SK-N-SH (cell line): ENCODE data around the gene BMP2. TPM values are rescaled to one million over a fixed set of nuclear protein-coding genes. Genes with fewer than 3 reads are reported as not detected.

Experiments used
- CTCF ChIA-PET: fragments of 300-600, 350-600 bp; formaldehyde crosslinking; extraction: SDS; loops from one replicate; lab custom pipeline; 2021; lab: Yijun Ruan, JAX
- POLR2A ChIA-PET: fragments of 350-600 bp; sonication (Branson Sonifier 250); formaldehyde crosslinking; extraction: SDS; loops from one replicate; lab custom pipeline; 2020; ENCODE audit warnings: antibody characterized with exemption, inconsistent platforms; lab: Yijun Ruan, JAX
- DNase-seq: peaks from one replicate; pipeline ENCODE4 v3.0.0; 2012
- H2AFZ ChIP-seq: fragments of 200-600 bp; sonication (generic); 2 replicates; pipeline ENCODE4 v1.8.1; 2016; ENCODE audit warnings: antibody characterized with exemption, mild to moderate bottlenecking, low read depth
- H3F3A ChIP-seq: fragments of 200-600 bp; sonication (generic); replicated peaks from 2 replicates; pipeline ENCODE3; 2016; ENCODE audit warnings: antibody characterized with exemption, mild to moderate bottlenecking; ENCODE audit not compliant: insufficient read depth
- H3K27ac ChIP-seq, 2 experiments: fragments of 200-500 bp in 1 of 2; fragments of 200-600 bp in 1 of 2; sonication (Bioruptor generic) in 1 of 2; sonication (generic), shearing (Covaris generic) in 1 of 2; 2 replicates each; pipeline versions ENCODE4 v1.5.1 to v1.6.1; 2014 to 2016; ENCODE audit warnings: low read depth in 2 of 2, inconsistent platforms in 1 of 2, low read length in 1 of 2, mild to moderate bottlenecking in 1 of 2, mixed read lengths in 1 of 2
- H3K27me3 ChIP-seq: fragments of 200-600 bp; sonication (generic), shearing (Covaris generic); 2 replicates; pipeline ENCODE4 v1.6.1; 2016; ENCODE audit warnings: mixed run types; ENCODE audit not compliant: insufficient read depth
- H3K36me3 ChIP-seq, 2 experiments: fragments of 200-500 bp in 1 of 2; fragments of 200-600 bp in 1 of 2; sonication (Bioruptor generic) in 1 of 2; sonication (generic) in 1 of 2; replicated peaks in 1 of 2; 2 replicates each; pipeline versions ENCODE3 to v1.5.1; 2014 to 2016; ENCODE audit warnings: low read length in 1 of 2, mild to moderate bottlenecking in 1 of 2; ENCODE audit not compliant: insufficient read depth in 2 of 2, control insufficient read depth in 1 of 2
- H3K4me1 ChIP-seq, 2 experiments: fragments of 200-500 bp in 1 of 2; fragments of 200-600 bp in 1 of 2; sonication (Bioruptor generic) in 1 of 2; sonication (generic), shearing (Covaris generic) in 1 of 2; 2 replicates each; pipeline versions ENCODE4 v1.5.1 to v1.6.1; 2014 to 2016; ENCODE audit warnings: low read depth in 1 of 2, low read length in 1 of 2, mixed run types in 1 of 2; ENCODE audit not compliant: insufficient read depth in 2 of 2, control insufficient read depth in 1 of 2
- H3K4me2 ChIP-seq: fragments of 200-600 bp; sonication (generic), shearing (Covaris generic); 2 replicates; pipeline ENCODE4 v1.6.1; 2017; ENCODE audit warnings: mixed run types
- H3K4me3 ChIP-seq, 2 experiments: fragments of 200-500 bp in 1 of 2; fragments of 200-600 bp in 1 of 2; sonication (Bioruptor generic) in 1 of 2; sonication (generic), shearing (Covaris generic) in 1 of 2; 2 replicates each; pipeline versions ENCODE4 v1.5.1 to v1.8.1; 2014 to 2016; ENCODE audit warnings: low read depth in 2 of 2, inconsistent platforms in 1 of 2, low read length in 1 of 2, mild to moderate bottlenecking in 1 of 2, mixed read lengths in 1 of 2, moderate library complexity in 1 of 2
- H3K79me2 ChIP-seq: fragments of 200-600 bp; sonication (generic); 2 replicates; pipeline ENCODE4 v1.8.1; 2017; ENCODE audit warnings: mild to moderate bottlenecking; ENCODE audit not compliant: insufficient read depth
- H3K9ac ChIP-seq: fragments of 200-600 bp; sonication (generic); 2 replicates; pipeline ENCODE4 v1.6.1; 2017; ENCODE audit warnings: mixed run types
- H3K9me2 ChIP-seq: fragments of 200-600 bp; sonication (generic); 2 replicates; pipeline ENCODE4 v1.6.1; 2017; ENCODE audit warnings: mixed run types
- H3K9me3 ChIP-seq: fragments of 200-600 bp; sonication (generic); 2 replicates; pipeline ENCODE4 v1.6.1; 2017; ENCODE audit warnings: mixed run types, mild to moderate bottlenecking, moderate library complexity
- H4K20me1 ChIP-seq: fragments of 200-600 bp; sonication (generic); 2 replicates; pipeline ENCODE4 v1.6.1; 2017; ENCODE audit warnings: mild to moderate bottlenecking, mixed run types; ENCODE audit not compliant: insufficient read depth
- ELF1 ChIP-seq: IDR thresholded peaks from 2 replicates; pipeline ENCODE4 v1.4.0; 2012
- FOSL2 ChIP-seq: IDR thresholded peaks from 2 replicates; pipeline ENCODE4 v1.4.0; 2012; ENCODE audit warnings: low read depth, mild to moderate bottlenecking, moderate library complexity, borderline replicate concordance
- FOXJ3 ChIP-seq: sonication (generic); formaldehyde crosslinking; IDR thresholded peaks from 2 replicates; pipeline ENCODE4 v1.5.1; 2020; ENCODE audit warnings: mild to moderate bottlenecking, missing genetic modification reagents
- GABPA ChIP-seq: IDR thresholded peaks from 2 replicates; pipeline ENCODE4 v1.4.0; 2012; ENCODE audit warnings: low read depth, mild to moderate bottlenecking
- GATA2 ChIP-seq: sonication (generic); formaldehyde crosslinking; IDR thresholded peaks from 2 replicates; pipeline ENCODE4 v1.5.0; 2020; ENCODE audit warnings: mild to moderate bottlenecking, missing genetic modification reagents
- IRF3 ChIP-seq: fragments of 150-350 bp; IDR thresholded peaks from 2 replicates; pipeline ENCODE4 v1.6.1; 2016; ENCODE audit warnings: mild to moderate bottlenecking, low read depth, low read length
- MAX ChIP-seq: IDR thresholded peaks from 2 replicates; pipeline ENCODE4 v1.4.0; 2012; ENCODE audit warnings: low read depth
- MEF2A ChIP-seq: IDR thresholded peaks from 2 replicates; pipeline ENCODE4 v1.4.0; 2012; ENCODE audit warnings: low read depth, borderline replicate concordance
- MXI1 ChIP-seq: IDR thresholded peaks from 2 replicates; pipeline ENCODE4 v1.6.1; 2012; ENCODE audit warnings: mild to moderate bottlenecking, low read depth, low read length, improper control_type of control experiment
- NFIC ChIP-seq: IDR thresholded peaks from 2 replicates; pipeline ENCODE4 v1.4.0; 2012; ENCODE audit warnings: borderline replicate concordance
- NRF1 ChIP-seq: IDR thresholded peaks from 2 replicates; pipeline ENCODE4 v1.6.1; 2012; ENCODE audit warnings: low read depth, mild to moderate bottlenecking, low read length
- RAD21 ChIP-seq: IDR thresholded peaks from 2 replicates; pipeline ENCODE4 v1.6.1; 2012; ENCODE audit warnings: mild to moderate bottlenecking, low read length
- RCOR1 ChIP-seq: fragments of 150-350 bp; IDR thresholded peaks from 2 replicates; pipeline ENCODE4 v1.6.1; 2017; ENCODE audit warnings: antibody characterized with exemption, low read length
- RFX5 ChIP-seq: IDR thresholded peaks from 2 replicates; pipeline ENCODE4 v1.6.1; 2012; ENCODE audit warnings: mild to moderate bottlenecking, improper control_type of control experiment, low read length
- RXRA ChIP-seq: IDR thresholded peaks from 2 replicates; pipeline ENCODE4 v1.4.0; 2012; ENCODE audit warnings: low read depth, mild to moderate bottlenecking, borderline replicate concordance
- SIN3A ChIP-seq: IDR thresholded peaks from 2 replicates; pipeline ENCODE4 v1.6.1; 2012; ENCODE audit warnings: low read depth, mild to moderate bottlenecking, low read length, moderate library complexity, borderline replicate concordance
- SMC3 ChIP-seq: IDR thresholded peaks from 2 replicates; pipeline ENCODE4 v1.6.1; 2012; ENCODE audit warnings: low read depth, low read length, improper control_type of control experiment
- TEAD4 ChIP-seq: IDR thresholded peaks from 2 replicates; pipeline ENCODE4 v1.4.0; 2012; ENCODE audit warnings: mild to moderate bottlenecking, borderline replicate concordance; ENCODE audit not compliant: insufficient read depth
- USF1 ChIP-seq: IDR thresholded peaks from 2 replicates; pipeline ENCODE4 v1.4.0; 2012; ENCODE audit warnings: low read depth, borderline replicate concordance
- YY1 ChIP-seq: IDR thresholded peaks from 2 replicates; pipeline ENCODE4 v1.4.0; 2012; ENCODE audit warnings: low read depth, mild to moderate bottlenecking
- ZBTB33 ChIP-seq: IDR thresholded peaks from 2 replicates; pipeline ENCODE4 v1.4.0; 2012; ENCODE audit warnings: low read depth, borderline replicate concordance
- WGBS: methylation state at CpG from one replicate; pipeline ENCODE4 v1.1.6; 2017; ENCODE audit warnings: low lambda C conversion rate; 5-methylcytosine and 5-hydroxymethylcytosine counted together
- polyA plus RNA-seq, 3 experiments: library from polyadenylated mRNA; depleted of rRNA; stranded (reverse); fragments of >200 nt; gene quantifications; 2 replicates each; pipeline ENCODE4 v1.2.3, GENCODE V29; 2012

The BMP2 gene
- polyA plus RNA-seq, 1 of the 3 experiments (the other 2 are of a cell fraction): 0.25 TPM

GRCh38 chr20:6746901-6747609 is 20.4 kb upstream of the BMP2 start:
- Histone ChIP-seq H3K36me3 (no peaks in the 10 kb centered on the region), H3K4me1 (no peaks in the 10 kb centered on the region), H3F3A (no peaks in the 10 kb centered on the region), H2AFZ (no peak overlapping the region), H3K9me3 (no peaks in the 10 kb centered on the region), H3K27me3 (no peaks in the 10 kb centered on the region), H3K9me2 (no peaks in the 10 kb centered on the region), H3K4me2 (no peak overlapping the region), H3K9ac (no peak overlapping the region), H4K20me1 (no peaks in the 10 kb centered on the region), H3K79me2 (no peaks in the 10 kb centered on the region), H3K4me3 (no peak overlapping the region), H3K27ac (no peak overlapping the region)
- DNase-seq: no peak
- ChIA-PET CTCF (interaction anchor here (1.0 kb wide), 1 partner anchor 12 kb away, joined by 3 read pairs; no protein-coding TSS in a partner anchor), POLR2A (no interaction called here)
- WGBS: 7% methylated on average over 6 of the region's 6 CpGs
- TF ChIP-seq RXRA (no peak), SIN3A (no peak), GATA2 (CRISPR knock-in tag) (no peak)

GRCh38 chr20:6750438-6750837 is 17.0 kb upstream of the BMP2 start:
- Histone ChIP-seq H3K79me2 (no peaks in the 10 kb centered on the region), H3K36me3 (no peaks in the 10 kb centered on the region), H3F3A (no peaks in the 10 kb centered on the region), H3K27me3 (no peaks in the 10 kb centered on the region), H3K4me3 (no peak overlapping the region), H3K9ac (no peak overlapping the region), H3K4me1 (no peaks in the 10 kb centered on the region), H4K20me1 (no peaks in the 10 kb centered on the region), H3K27ac (no peak overlapping the region), H3K9me2 (no peaks in the 10 kb centered on the region), H3K4me2 (no peak overlapping the region), H2AFZ (no peak overlapping the region), H3K9me3 (no peaks in the 10 kb centered on the region)
- ChIA-PET CTCF (no interaction called here), POLR2A (no interaction called here)
- TF ChIP-seq MEF2A: no peak
- no peak for TF ChIP-seq GATA2 (CRISPR knock-in tag)
- TF ChIP-seq NRF1: no peak
- TF ChIP-seq NFIC: no peak
- TF ChIP-seq FOXJ3 (CRISPR knock-in tag): no peak
- TF ChIP-seq RCOR1: no peak
- no peak for TF ChIP-seq RFX5
- TF ChIP-seq TEAD4: no peak
- TF ChIP-seq FOSL2: no peak
- TF ChIP-seq SMC3: no peak
- no peak for TF ChIP-seq YY1
- no peak for TF ChIP-seq GABPA
- no peak for TF ChIP-seq IRF3
- TF ChIP-seq USF1: no peak
- TF ChIP-seq ZBTB33: no peak
- TF ChIP-seq MAX: no peak
- TF ChIP-seq RAD21: no peak
- no peak for TF ChIP-seq MXI1
- no peak for TF ChIP-seq ELF1
- no peak for TF ChIP-seq SIN3A
- DNase-seq: no peak
